Right lobe of liver (tissue), 4 donors: ENCODE measurements around the gene SPRY4.

Source experiments
- CTCF ChIP-seq, 4 donors: fragments of 200-600 bp in 3 of 4; fragments of 450-650 bp in 1 of 4; IDR thresholded peaks; one replicate each; pipeline versions ENCODE4 v1.5.1 to v1.8.0; 2016 to 2022; ENCODE audit warnings: antibody characterized with exemption in 4 of 4, mild to moderate bottlenecking in 2 of 4
- POLR2A ChIP-seq: fragments of 450-650 bp; IDR thresholded peaks from one replicate; pipeline ENCODE4 v1.6.1; 2017; ENCODE audit warnings: antibody characterized with exemption, mild to moderate bottlenecking
- donor health status: DM: no; HTN: no; CAD: no.
- donor health status: DM: no; HTN: no; CAD: no.
- donor health status: DM: no; HTN: yes; CAD: no.

- TF ChIP-seq CTCF (IDR thresholded peaks at IDR 0.05) (no peak), POLR2A (no peak)
These were observed 42.9 kb downstream of the SPRY4 start for GRCh38 chr5:142281966-142282365.
